ENCODE data around the gene EIF4E3.

The EIF4E3 gene

GRCh38 chr3:71707595-71707994, 17.6 kb downstream of the EIF4E3 start:
- no peak overlapping the region for H3K4me2 ChIP-seq (ENCODE audit: low read depth, low read length)

DNA sequence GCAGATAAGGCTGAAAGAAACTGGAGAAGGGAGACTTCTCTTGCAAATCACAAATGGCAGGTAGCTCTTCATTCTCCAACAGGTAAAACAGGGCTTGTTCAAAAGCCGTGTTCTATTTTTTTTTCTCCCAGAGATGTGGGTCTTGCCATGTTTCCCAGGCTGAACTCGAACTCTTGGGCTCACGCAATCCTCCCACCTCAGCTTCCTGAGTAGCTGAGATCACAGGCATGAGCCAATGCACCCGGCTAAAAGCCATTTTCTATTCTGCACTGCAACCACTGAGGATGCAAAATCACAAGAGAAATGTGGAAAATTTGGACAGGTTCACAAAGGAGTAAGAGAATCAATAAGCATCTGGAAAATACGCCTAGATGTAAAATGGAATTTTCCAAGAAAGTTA, 19.5 kb downstream of the EIF4E3 start:
- TF ChIP-seq EZH2 (optimal IDR thresholded peaks at IDR 0.05; ENCODE audit: low read depth, low read length) = no peak
- TF ChIP-seq EZH2phosphoT487 (IDR thresholded peaks at IDR 0.05; ENCODE audit: low read length) = no peak
- TF ChIP-seq, protein P1, sequence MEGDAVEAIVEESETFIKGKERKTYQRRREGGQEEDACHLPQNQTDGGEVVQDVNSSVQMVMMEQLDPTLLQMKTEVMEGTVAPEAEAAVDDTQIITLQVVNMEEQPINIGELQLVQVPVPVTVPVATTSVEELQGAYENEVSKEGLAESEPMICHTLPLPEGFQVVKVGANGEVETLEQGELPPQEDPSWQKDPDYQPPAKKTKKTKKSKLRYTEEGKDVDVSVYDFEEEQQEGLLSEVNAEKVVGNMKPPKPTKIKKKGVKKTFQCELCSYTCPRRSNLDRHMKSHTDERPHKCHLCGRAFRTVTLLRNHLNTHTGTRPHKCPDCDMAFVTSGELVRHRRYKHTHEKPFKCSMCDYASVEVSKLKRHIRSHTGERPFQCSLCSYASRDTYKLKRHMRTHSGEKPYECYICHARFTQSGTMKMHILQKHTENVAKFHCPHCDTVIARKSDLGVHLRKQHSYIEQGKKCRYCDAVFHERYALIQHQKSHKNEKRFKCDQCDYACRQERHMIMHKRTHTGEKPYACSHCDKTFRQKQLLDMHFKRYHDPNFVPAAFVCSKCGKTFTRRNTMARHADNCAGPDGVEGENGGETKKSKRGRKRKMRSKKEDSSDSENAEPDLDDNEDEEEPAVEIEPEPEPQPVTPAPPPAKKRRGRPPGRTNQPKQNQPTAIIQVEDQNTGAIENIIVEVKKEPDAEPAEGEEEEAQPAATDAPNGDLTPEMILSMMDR (IDR thresholded peaks at IDR 0.05; ENCODE audit: low read length) = no peak
- Histone ChIP-seq H3K27ac (ENCODE audit: low read length) (no peak overlapping the region), H3K36me3 (replicated peaks; ENCODE audit: insufficient read depth, low read length) (no peaks in the 10 kb centered on the region; the same call in 1 of the 2 replicates), H3K27me3 (replicated peaks; ENCODE audit: insufficient read depth, low read length) (no peaks in the 10 kb centered on the region), H3K4me2 (ENCODE audit: low read depth, low read length) (no peak overlapping the region), H3F3A (ENCODE audit: insufficient read depth, low read length) (no peaks in the 10 kb centered on the region), H2AFZ (ENCODE audit: low read length) (no peak overlapping the region), H3K9ac (ENCODE audit: low read length) (no peak overlapping the region), H3K79me2 (ENCODE audit: low read length) (peaks cover 25% of the 10 kb centered on the region), H4K20me1 (ENCODE audit: insufficient read depth, low read length) (no peaks in the 10 kb centered on the region), H3K9me2 (replicated peaks; ENCODE audit: insufficient read depth, low read length) (no peaks in the 10 kb centered on the region), H3K4me1 (ENCODE audit: low read length) (peaks cover 7% of the 10 kb centered on the region), H3K4me3 (ENCODE audit: low read length) (no peak overlapping the region), H3K9me3 (replicated peaks; ENCODE audit: insufficient read depth, low read length) (no peaks in the 10 kb centered on the region)
- DNase-seq = no peak

More at GRCh38 chr3:71707595-71707994, 17.6 kb downstream of the EIF4E3 start:
- H3K9me3 ChIP-seq (replicated peaks; ENCODE audit: insufficient read depth, low read length) = no peaks in the 10 kb centered on the region
- H2AFZ ChIP-seq (ENCODE audit: low read length) = no peak overlapping the region
- H3K27ac ChIP-seq (ENCODE audit: low read length) = no peak overlapping the region
- H3K9ac ChIP-seq (ENCODE audit: low read length) = no peak overlapping the region
- no peak for DNase-seq
- peaks cover 13% of the 10 kb centered on the region for H3K4me1 ChIP-seq (ENCODE audit: low read length)
- no peaks in the 10 kb centered on the region for H3F3A ChIP-seq (ENCODE audit: insufficient read depth, low read length)
- TF ChIP-seq EZH2phosphoT487 (IDR thresholded peaks at IDR 0.05; ENCODE audit: low read length) (no peak), EZH2 (optimal IDR thresholded peaks at IDR 0.05; ENCODE audit: low read depth, low read length) (no peak)
- TF ChIP-seq, protein P1 (IDR thresholded peaks at IDR 0.05; ENCODE audit: low read length) = no peak
- no peaks in the 10 kb centered on the region; the same call in 1 of the 2 replicates for H3K36me3 ChIP-seq (replicated peaks; ENCODE audit: insufficient read depth, low read length)
- no peaks in the 10 kb centered on the region for H3K27me3 ChIP-seq (replicated peaks; ENCODE audit: insufficient read depth, low read length)
- no peaks in the 10 kb centered on the region for H4K20me1 ChIP-seq (ENCODE audit: insufficient read depth, low read length)
- no peaks in the 10 kb centered on the region for H3K9me2 ChIP-seq (replicated peaks; ENCODE audit: insufficient read depth, low read length)
- H3K4me3 ChIP-seq (ENCODE audit: low read length) = no peak overlapping the region
- peaks cover 29% of the 10 kb centered on the region for H3K79me2 ChIP-seq (ENCODE audit: low read length)

DNA sequence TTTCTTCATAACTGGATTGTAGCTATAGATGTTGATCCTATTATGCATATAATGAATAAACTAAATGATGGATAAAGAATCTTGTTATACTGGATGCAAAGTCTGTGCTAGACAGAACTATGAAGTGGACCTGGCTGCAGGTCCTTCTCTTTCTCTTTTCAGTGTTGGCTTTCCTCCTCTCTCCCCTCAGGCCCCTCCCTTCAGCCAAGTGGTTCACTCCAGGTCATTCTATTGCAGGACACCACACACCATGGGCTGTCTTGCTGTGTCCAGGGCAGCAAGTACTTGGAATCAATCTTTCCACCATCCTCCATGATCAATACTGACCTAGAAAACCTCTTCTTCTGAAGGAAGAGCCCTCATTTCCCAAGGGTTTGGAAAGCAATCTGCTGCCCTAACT, 20.3 kb downstream of the EIF4E3 start:
- no peak for DNase-seq
- H3K4me2 ChIP-seq (ENCODE audit: low read depth, low read length) = no peak overlapping the region
- no peaks in the 10 kb centered on the region for H4K20me1 ChIP-seq (ENCODE audit: insufficient read depth, low read length)
- no peak overlapping the region for H3K27ac ChIP-seq (ENCODE audit: low read length)
- no peaks in the 10 kb centered on the region; the same call in 1 of the 2 replicates for H3K36me3 ChIP-seq (replicated peaks; ENCODE audit: insufficient read depth, low read length)
- H3K4me3 ChIP-seq (ENCODE audit: low read length) = no peak overlapping the region
- H3K79me2 ChIP-seq (ENCODE audit: low read length) = peaks cover 20% of the 10 kb centered on the region
- no peaks in the 10 kb centered on the region for H3K27me3 ChIP-seq (replicated peaks; ENCODE audit: insufficient read depth, low read length)
- H3F3A ChIP-seq (ENCODE audit: insufficient read depth, low read length) = no peaks in the 10 kb centered on the region
- H2AFZ ChIP-seq (ENCODE audit: low read length) = no peak overlapping the region
- H3K9ac ChIP-seq (ENCODE audit: low read length) = no peak overlapping the region
- no peaks in the 10 kb centered on the region for H3K9me3 ChIP-seq (replicated peaks; ENCODE audit: insufficient read depth, low read length)
- TF ChIP-seq, protein P1 (IDR thresholded peaks at IDR 0.05; ENCODE audit: low read length) = no peak
- TF ChIP-seq EZH2 (optimal IDR thresholded peaks at IDR 0.05; ENCODE audit: low read depth, low read length) = no peak
- TF ChIP-seq EZH2phosphoT487 (IDR thresholded peaks at IDR 0.05; ENCODE audit: low read length) = no peak
- H3K9me2 ChIP-seq (replicated peaks; ENCODE audit: insufficient read depth, low read length) = no peaks in the 10 kb centered on the region
- H3K4me1 ChIP-seq (ENCODE audit: low read length) = peaks cover 1% of the 10 kb centered on the region; the same call in 1 of the 2 replicates

Data from MM.1S (cell line).